Uterus (tissue), 4 donors: ENCODE data around the gene AMOT. TPM values are rescaled to one million over a fixed set of nuclear protein-coding genes. Genes with fewer than 3 reads are reported as not detected.

Experiments
- DNase-seq, 2 donors: peaks; one replicate each; pipeline ENCODE4 v3.0.0-alpha.2; 2019 to 2020
- H3K27ac ChIP-seq, 2 donors: fragments of 200-600 bp; sonication (generic); 1 replicate in 1 of 2; 2 replicates in 1 of 2; pipeline ENCODE4 v1.5.1; 2016 to 2018
- H3K27me3 ChIP-seq, 2 donors: fragments of 200-600 bp; sonication (generic); one replicate each; pipeline ENCODE4 v1.5.1; 2018 to 2019; ENCODE audit warnings: control low read depth in 1 of 2
- H3K36me3 ChIP-seq, 2 donors: fragments of 200-600 bp; sonication (generic); one replicate each; pipeline ENCODE4 v1.5.1; 2019; ENCODE audit warnings: control low read depth in 1 of 2
- H3K4me1 ChIP-seq, 2 donors: fragments of 200-600 bp; sonication (generic); one replicate each; pipeline ENCODE4 v1.5.1; 2018 to 2019; ENCODE audit warnings: control low read depth in 1 of 2
- H3K4me3 ChIP-seq, 2 donors: fragments of 200-600 bp; sonication (generic); 1 replicate in 1 of 2; 2 replicates in 1 of 2; pipeline ENCODE4 v1.5.1; 2018 to 2019; ENCODE audit warnings: mild to moderate bottlenecking in 1 of 2
- H3K9me3 ChIP-seq, 2 donors: fragments of 200-600 bp; sonication (generic); one replicate each; pipeline ENCODE4 v1.5.1; 2019; ENCODE audit warnings: control low read depth in 1 of 2
- POLR2A ChIP-seq, 2 donors: fragments of 450-650 bp; IDR thresholded peaks; one replicate each; pipeline ENCODE4 v1.6.1; 2016; ENCODE audit warnings: antibody characterized with exemption in 2 of 2, mild to moderate bottlenecking in 1 of 2, moderate library complexity in 1 of 2
- intact Hi-C: fragments of 100-400 bp; cut with DNase I; formaldehyde crosslinking; loops from one replicate; pipeline ENCODE4 v1.15.1; 2023; ENCODE audit warnings: low total_unique reads
- total RNA-seq, 4 donors: library from RNA; depleted of rRNA in 3 of 4; stranded (reverse); fragments of >200 nt in 3 of 4; gene quantifications; one replicate each; pipeline versions ENCODE4 v1.1.0 to v1.2.4, GENCODE V29; 2014 to 2023
- TF ChIP-seq, protein P1 (sequence below), 4 experiments: fragments of 200-600 bp in 2 of 4; fragments of 450-650 bp in 2 of 4; sonication (generic) in 2 of 4; IDR thresholded peaks; one replicate each; pipeline ENCODE4 v1.5.1; 2016 to 2019; ENCODE audit warnings: antibody characterized with exemption in 4 of 4, mild to moderate bottlenecking in 2 of 4, moderate library complexity in 1 of 4
- donor health status: DM: yes; HTN: yes; CAD: no.

Gene AMOT
- total RNA-seq, 4 donors from 2014 or later, result 3.5 to 40.8 (median 14.9) TPM

DNA sequence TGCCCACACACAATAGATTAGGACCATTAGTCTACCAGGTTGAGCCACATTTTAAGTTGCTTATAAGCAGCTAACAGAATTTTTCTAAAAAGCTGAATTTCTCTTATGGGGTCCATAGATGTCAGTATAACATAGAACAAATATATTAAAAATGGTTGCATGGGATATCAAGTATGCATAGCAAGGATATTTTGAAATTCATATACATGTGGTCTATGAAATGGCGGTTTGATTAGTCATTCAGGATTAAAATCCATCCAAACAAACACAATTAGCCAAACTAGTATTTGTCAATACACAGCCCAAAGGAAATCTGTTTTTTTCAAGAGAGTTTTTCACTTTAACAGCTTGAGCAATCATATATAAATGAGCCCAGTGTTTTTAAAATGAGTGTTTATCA, 33.5 kb upstream of the AMOT start:
- intact Hi-C loops, result no loop called here
- H3K27ac ChIP-seq, result no peak overlapping the region
- no peaks in the 10 kb centered on the region for H3K4me1 ChIP-seq
- TF ChIP-seq, protein P1, sequence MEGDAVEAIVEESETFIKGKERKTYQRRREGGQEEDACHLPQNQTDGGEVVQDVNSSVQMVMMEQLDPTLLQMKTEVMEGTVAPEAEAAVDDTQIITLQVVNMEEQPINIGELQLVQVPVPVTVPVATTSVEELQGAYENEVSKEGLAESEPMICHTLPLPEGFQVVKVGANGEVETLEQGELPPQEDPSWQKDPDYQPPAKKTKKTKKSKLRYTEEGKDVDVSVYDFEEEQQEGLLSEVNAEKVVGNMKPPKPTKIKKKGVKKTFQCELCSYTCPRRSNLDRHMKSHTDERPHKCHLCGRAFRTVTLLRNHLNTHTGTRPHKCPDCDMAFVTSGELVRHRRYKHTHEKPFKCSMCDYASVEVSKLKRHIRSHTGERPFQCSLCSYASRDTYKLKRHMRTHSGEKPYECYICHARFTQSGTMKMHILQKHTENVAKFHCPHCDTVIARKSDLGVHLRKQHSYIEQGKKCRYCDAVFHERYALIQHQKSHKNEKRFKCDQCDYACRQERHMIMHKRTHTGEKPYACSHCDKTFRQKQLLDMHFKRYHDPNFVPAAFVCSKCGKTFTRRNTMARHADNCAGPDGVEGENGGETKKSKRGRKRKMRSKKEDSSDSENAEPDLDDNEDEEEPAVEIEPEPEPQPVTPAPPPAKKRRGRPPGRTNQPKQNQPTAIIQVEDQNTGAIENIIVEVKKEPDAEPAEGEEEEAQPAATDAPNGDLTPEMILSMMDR (IDR thresholded peaks at IDR 0.05), result no peak
- TF ChIP-seq POLR2A (IDR thresholded peaks at IDR 0.05), result no peak
- no peak for DNase-seq
- H3K9me3 ChIP-seq, result no peaks in the 10 kb centered on the region
- H3K27me3 ChIP-seq, result no peaks in the 10 kb centered on the region
- no peak overlapping the region for H3K4me3 ChIP-seq
- no peaks in the 10 kb centered on the region for H3K36me3 ChIP-seq

DNA sequence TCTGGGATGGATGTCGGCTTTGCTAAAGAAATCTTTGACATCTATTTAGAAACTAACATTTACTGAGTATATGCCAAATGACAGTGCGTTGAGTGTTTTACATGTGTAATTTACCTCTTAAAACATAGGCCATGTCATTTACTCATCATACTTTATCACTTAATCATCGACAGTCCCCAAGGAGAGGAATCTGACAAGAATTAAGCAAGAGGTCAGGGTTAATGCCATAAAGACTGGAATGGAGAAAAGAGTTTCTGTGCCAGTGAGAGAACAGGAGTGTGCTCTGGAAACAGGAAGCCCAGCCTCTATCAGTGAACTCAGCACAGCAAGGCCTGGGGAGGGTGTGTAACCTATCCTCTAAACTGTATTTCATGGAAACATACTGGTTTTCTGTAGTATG, 28.0 kb upstream of the AMOT start:
- no peak for DNase-seq
- intact Hi-C loops, result no loop called here
- Histone ChIP-seq H3K27ac (no peak overlapping the region), H3K36me3 (no peaks in the 10 kb centered on the region), H3K27me3 (no peaks in the 10 kb centered on the region), H3K4me3 (no peak overlapping the region), H3K9me3 (no peaks in the 10 kb centered on the region), H3K4me1 (no peaks in the 10 kb centered on the region)
- TF ChIP-seq POLR2A (IDR thresholded peaks at IDR 0.05), result no peak
- TF ChIP-seq, protein P1 (IDR thresholded peaks at IDR 0.05), result no peak

GRCh38 chrX:112867570-112867969, 26.9 kb upstream of the AMOT start:
- H3K27ac ChIP-seq, result no peak overlapping the region
- H3K4me3 ChIP-seq, result no peak overlapping the region
- TF ChIP-seq, protein P1 (IDR thresholded peaks at IDR 0.05), result no peak
- no peak for TF ChIP-seq POLR2A (IDR thresholded peaks at IDR 0.05)
- H3K4me1 ChIP-seq, result no peaks in the 10 kb centered on the region
- H3K36me3 ChIP-seq, result no peaks in the 10 kb centered on the region
- intact Hi-C loops, result no loop called here
- no peaks in the 10 kb centered on the region for H3K9me3 ChIP-seq
- DNase-seq, result no peak
- no peaks in the 10 kb centered on the region for H3K27me3 ChIP-seq

DNA sequence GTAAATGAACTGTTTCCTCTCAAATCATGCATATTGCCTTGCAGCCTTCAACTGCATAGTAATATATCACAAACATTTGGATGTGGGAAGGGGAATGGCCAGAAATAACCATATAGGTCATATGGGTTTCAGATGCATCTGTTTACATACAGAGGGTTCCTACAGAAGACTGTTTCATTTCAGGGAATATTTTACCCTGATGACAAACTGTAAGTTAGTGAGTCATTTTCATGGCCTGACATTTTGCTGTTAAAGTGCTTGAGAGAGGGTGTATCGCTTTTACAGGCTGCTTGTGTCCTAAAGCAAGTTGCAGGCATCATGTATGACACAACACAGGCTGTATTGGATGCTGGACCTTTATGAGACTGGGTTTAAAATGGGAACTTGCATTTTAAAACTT, 25.5 kb upstream of the AMOT start:
- Histone ChIP-seq H3K9me3 (no peaks in the 10 kb centered on the region), H3K27me3 (no peaks in the 10 kb centered on the region), H3K4me1 (no peaks in the 10 kb centered on the region), H3K36me3 (no peaks in the 10 kb centered on the region), H3K4me3 (no peak overlapping the region), H3K27ac (no peak overlapping the region)
- DNase-seq, result no peak
- intact Hi-C loops, result no loop called here
- TF ChIP-seq, protein P1 (IDR thresholded peaks at IDR 0.05), result no peak
- TF ChIP-seq POLR2A (IDR thresholded peaks at IDR 0.05), result no peak

DNA sequence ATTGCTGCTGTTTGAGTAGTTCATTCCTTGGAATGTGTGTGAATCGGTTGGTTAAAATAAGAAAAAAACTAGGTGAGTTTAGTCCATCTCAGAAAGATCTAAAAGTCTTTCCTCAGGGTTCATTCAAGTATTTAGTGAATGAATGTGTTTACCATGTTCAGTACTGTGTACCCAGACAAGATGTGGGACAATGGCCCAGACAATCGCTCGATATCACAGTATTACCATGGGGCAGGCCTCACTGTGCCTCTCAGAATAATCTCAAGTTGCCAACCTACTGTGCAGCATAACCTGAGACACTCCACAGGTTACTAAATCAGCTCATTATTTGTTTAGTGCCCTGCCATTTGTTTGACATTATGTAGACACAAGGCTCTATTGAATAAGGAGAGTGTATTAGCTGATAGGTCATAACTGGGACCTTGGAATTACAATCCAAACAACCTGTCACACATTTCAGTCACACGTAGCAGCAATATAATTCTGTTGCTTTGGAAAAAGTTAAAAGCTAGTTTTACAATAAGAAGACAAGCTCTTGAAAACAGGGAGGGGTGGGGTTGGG, 24.9 kb upstream of the AMOT start:
- Histone ChIP-seq H3K4me1 (no peaks in the 10 kb centered on the region), H3K9me3 (no peaks in the 10 kb centered on the region), H3K4me3 (no peak overlapping the region), H3K27ac (no peak overlapping the region), H3K27me3 (no peaks in the 10 kb centered on the region), H3K36me3 (no peaks in the 10 kb centered on the region)
- intact Hi-C loops, result no loop called here
- DNase-seq, result no peak
- TF ChIP-seq POLR2A (IDR thresholded peaks at IDR 0.05), result no peak
- TF ChIP-seq, protein P1 (IDR thresholded peaks at IDR 0.05), result no peak
